Neural progenitor cell (in vitro differentiated cells): Measurements from ENCODE around the gene ZRANB2.

Source experiments
- EZH2 ChIP-seq: fragments of 200-600 bp; sonication (generic); IDR thresholded peaks from 2 replicates; pipeline ENCODE4 v1.6.1; 2017; ENCODE audit warnings: antibody characterized with exemption, mild to moderate bottlenecking, moderate library complexity
- TF ChIP-seq, protein P1 (sequence below): fragments of 200-600 bp; sonication (generic); IDR thresholded peaks from 2 replicates; pipeline ENCODE4 v1.5.1; 2017; ENCODE audit warnings: antibody characterized with exemption, mild to moderate bottlenecking

GRCh38 chr1:71054791-71055190, 26.0 kb downstream of the ZRANB2 start:
- TF ChIP-seq, protein P1, sequence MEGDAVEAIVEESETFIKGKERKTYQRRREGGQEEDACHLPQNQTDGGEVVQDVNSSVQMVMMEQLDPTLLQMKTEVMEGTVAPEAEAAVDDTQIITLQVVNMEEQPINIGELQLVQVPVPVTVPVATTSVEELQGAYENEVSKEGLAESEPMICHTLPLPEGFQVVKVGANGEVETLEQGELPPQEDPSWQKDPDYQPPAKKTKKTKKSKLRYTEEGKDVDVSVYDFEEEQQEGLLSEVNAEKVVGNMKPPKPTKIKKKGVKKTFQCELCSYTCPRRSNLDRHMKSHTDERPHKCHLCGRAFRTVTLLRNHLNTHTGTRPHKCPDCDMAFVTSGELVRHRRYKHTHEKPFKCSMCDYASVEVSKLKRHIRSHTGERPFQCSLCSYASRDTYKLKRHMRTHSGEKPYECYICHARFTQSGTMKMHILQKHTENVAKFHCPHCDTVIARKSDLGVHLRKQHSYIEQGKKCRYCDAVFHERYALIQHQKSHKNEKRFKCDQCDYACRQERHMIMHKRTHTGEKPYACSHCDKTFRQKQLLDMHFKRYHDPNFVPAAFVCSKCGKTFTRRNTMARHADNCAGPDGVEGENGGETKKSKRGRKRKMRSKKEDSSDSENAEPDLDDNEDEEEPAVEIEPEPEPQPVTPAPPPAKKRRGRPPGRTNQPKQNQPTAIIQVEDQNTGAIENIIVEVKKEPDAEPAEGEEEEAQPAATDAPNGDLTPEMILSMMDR, result no peak
- no peak for TF ChIP-seq EZH2
